GM10266 (cell line): ENCODE data around the gene CCND2.

Source experiments
- DNase-seq: peaks from one replicate; pipeline ENCODE4 v3.0.0; 2012; ENCODE audit errors: extremely low spot score
- CTCF ChIP-seq: IDR thresholded peaks from 2 replicates; pipeline ENCODE4 v1.5.1; 2012; ENCODE audit warnings: mild to moderate bottlenecking, low read depth; ENCODE audit not compliant: control insufficient read depth, insufficient read depth; ENCODE audit errors: missing control alignments

The CCND2 gene

GRCh38 chr12:4244868-4245267 is 28.7 kb upstream of the CCND2 start:
- no peak for DNase-seq
- no peak for TF ChIP-seq CTCF

GRCh38 chr12:4245446-4245845 is 28.1 kb upstream of the CCND2 start:
- no peak for TF ChIP-seq CTCF
- no peak for DNase-seq

- no peak for TF ChIP-seq CTCF
- peak; percentile 71 for DNase-seq
Observed at GRCh38 chr12:4246116-4246515, 27.4 kb upstream of the CCND2 start.

- no peak for DNase-seq
- TF ChIP-seq CTCF = no peak
Observed at GRCh38 chr12:4250691-4251090, 22.9 kb upstream of the CCND2 start.

- TF ChIP-seq CTCF = no peak
- DNase-seq = no peak
Observed at GRCh38 chr12:4251216-4251891, 22.2 kb upstream of the CCND2 start.

GRCh38 chr12:4251967-4252366 is 21.6 kb upstream of the CCND2 start:
- no peak for TF ChIP-seq CTCF
- DNase-seq = no peak

GRCh38 chr12:4252601-4253000 is 21.0 kb upstream of the CCND2 start:
- no peak for TF ChIP-seq CTCF
- DNase-seq = no peak
